ENCODE measurements around the gene AMPD2.
"Not testable (repeated sequence)": the region's sequence is repeated elsewhere in the genome, so short reads cannot be mapped to it uniquely, and the experiment has no call there.

- TF ChIP-seq, protein P1, sequence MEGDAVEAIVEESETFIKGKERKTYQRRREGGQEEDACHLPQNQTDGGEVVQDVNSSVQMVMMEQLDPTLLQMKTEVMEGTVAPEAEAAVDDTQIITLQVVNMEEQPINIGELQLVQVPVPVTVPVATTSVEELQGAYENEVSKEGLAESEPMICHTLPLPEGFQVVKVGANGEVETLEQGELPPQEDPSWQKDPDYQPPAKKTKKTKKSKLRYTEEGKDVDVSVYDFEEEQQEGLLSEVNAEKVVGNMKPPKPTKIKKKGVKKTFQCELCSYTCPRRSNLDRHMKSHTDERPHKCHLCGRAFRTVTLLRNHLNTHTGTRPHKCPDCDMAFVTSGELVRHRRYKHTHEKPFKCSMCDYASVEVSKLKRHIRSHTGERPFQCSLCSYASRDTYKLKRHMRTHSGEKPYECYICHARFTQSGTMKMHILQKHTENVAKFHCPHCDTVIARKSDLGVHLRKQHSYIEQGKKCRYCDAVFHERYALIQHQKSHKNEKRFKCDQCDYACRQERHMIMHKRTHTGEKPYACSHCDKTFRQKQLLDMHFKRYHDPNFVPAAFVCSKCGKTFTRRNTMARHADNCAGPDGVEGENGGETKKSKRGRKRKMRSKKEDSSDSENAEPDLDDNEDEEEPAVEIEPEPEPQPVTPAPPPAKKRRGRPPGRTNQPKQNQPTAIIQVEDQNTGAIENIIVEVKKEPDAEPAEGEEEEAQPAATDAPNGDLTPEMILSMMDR (IDR thresholded peaks at IDR 0.05; ENCODE audit: low read depth, low read length): not testable (repeated sequence)
- TF ChIP-seq POLR2A (IDR thresholded peaks at IDR 0.05; ENCODE audit: extremely low read depth, insufficient read length): not testable (repeated sequence)
Measured at GRCh38 chr1:109673861-109674260, 54.2 kb downstream of the AMPD2 start.

Measured in NB4 (cell line).